ENCODE results near the gene OR2B3.
"Not testable (repeated sequence)": the region's sequence is repeated elsewhere in the genome, so short reads cannot be mapped to it uniquely, and the experiment has no call there.

Gene OR2B3

GRCh38 chr6:29087213-29087612, at the start of gene OR2B3:
OR2B3 (minus strand) TSS chr6:29087313; CDS start chr6:29087248, 65 bp downstream.
- no peak for DNase-seq

GRCh38 chr6:29131691-29132090, 44.6 kb upstream of the OR2B3 start:
- DNase-seq: no peak

GRCh38 chr6:29130644-29131043, 43.5 kb upstream of the OR2B3 start:
- DNase-seq: no peak

GRCh38 chr6:29129326-29130012, 42.4 kb upstream of the OR2B3 start:
- no peak for DNase-seq

GRCh38 chr6:29114964-29115363, 27.9 kb upstream of the OR2B3 start:
- DNase-seq: not testable (repeated sequence)

GRCh38 chr6:29112135-29112534, 25.0 kb upstream of the OR2B3 start:
- no peak for DNase-seq

- no peak for DNase-seq
Measured at GRCh38 chr6:29107758-29108157, 20.6 kb upstream of the OR2B3 start, which contains the start of gene OR2J3. OR2J3 (plus strand) TSS chr6:29108058; CDS start chr6:29111891, 3,833 bp downstream.

GRCh38 chr6:29099190-29099589, 12.1 kb upstream of the OR2B3 start, which contains the start of gene OR2J1:
OR2J1 (plus strand) TSS chr6:29099490; CDS start chr6:29100943, 1,453 bp downstream.
- no peak for DNase-seq

- DNase-seq: no peak
Measured at GRCh38 chr6:29097803-29098202, 10.7 kb upstream of the OR2B3 start.

GRCh38 chr6:29092957-29093356, 5.8 kb upstream of the OR2B3 start:
- DNase-seq: no peak

GRCh38 chr6:29082457-29082856, 4.7 kb downstream of the OR2B3 start:
- no peak for DNase-seq

GRCh38 chr6:29081312-29081711, 5.8 kb downstream of the OR2B3 start:
- DNase-seq: no peak

GRCh38 chr6:29079203-29079602, 7.9 kb downstream of the OR2B3 start:
- no peak for DNase-seq

- DNase-seq: no peak
Measured at GRCh38 chr6:29071831-29072723, 15.0 kb downstream of the OR2B3 start.

- DNase-seq: no peak
Measured at GRCh38 chr6:29051680-29052079, 35.4 kb downstream of the OR2B3 start.

GRCh38 chr6:29045075-29045474, 42.0 kb downstream of the OR2B3 start, which contains the start of gene OR2W1:
OR2W1 (minus strand) TSS chr6:29045175; CDS start chr6:29045175, 0 bp downstream.
- DNase-seq: no peak
